Measurements from ENCODE around the gene AQP12A.

GRCh38 chr2:240732184-240732583 is 40.5 kb downstream of the AQP12A start:
- TF ChIP-seq, protein P1, sequence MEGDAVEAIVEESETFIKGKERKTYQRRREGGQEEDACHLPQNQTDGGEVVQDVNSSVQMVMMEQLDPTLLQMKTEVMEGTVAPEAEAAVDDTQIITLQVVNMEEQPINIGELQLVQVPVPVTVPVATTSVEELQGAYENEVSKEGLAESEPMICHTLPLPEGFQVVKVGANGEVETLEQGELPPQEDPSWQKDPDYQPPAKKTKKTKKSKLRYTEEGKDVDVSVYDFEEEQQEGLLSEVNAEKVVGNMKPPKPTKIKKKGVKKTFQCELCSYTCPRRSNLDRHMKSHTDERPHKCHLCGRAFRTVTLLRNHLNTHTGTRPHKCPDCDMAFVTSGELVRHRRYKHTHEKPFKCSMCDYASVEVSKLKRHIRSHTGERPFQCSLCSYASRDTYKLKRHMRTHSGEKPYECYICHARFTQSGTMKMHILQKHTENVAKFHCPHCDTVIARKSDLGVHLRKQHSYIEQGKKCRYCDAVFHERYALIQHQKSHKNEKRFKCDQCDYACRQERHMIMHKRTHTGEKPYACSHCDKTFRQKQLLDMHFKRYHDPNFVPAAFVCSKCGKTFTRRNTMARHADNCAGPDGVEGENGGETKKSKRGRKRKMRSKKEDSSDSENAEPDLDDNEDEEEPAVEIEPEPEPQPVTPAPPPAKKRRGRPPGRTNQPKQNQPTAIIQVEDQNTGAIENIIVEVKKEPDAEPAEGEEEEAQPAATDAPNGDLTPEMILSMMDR (IDR thresholded peaks at IDR 0.05) = no peak
- TF ChIP-seq EZH2 (IDR thresholded peaks at IDR 0.05) (no peak), EZH2phosphoT487 (IDR thresholded peaks at IDR 0.05) (no peak)
